HG02852 (cell line): ENCODE data around the gene UBE2D1.
A peak's percentile ranks its signal among the peaks of the same experiment; 100 is the strongest.
"Not testable (repeated sequence)": the region's sequence is repeated elsewhere in the genome, so short reads cannot be mapped to it uniquely, and the experiment has no call there.

Source experiments
- ATAC-seq: cut with Tn5 transposase; IDR thresholded peaks from one replicate; pipeline ENCODE4 v1.9.1; 2021; ENCODE audit warnings: mild to moderate bottlenecking, moderate library complexity; ENCODE audit not compliant: unreplicated experiment

UBE2D1 gene

DNA sequence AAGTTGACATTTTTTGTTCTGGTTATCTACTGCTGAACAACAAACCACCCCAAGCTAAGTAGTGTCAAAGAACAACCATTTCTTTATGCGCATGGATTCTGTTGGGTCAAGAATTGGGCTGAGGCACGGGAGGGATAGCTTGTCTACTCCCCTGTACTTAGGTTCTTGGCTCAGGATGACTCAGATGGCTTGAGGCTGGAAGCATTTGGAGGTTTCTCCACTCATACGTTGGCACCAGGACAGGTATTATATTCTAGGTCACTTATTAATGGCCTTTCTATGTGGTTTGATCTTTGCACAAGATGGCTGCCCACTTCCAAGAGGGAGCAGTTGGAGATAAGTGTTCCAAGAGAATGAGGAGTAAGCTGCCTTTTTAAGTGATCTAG lies 38.6 kb downstream of the UBE2D1 start:
- peak; percentile 23 for ATAC-seq

DNA sequence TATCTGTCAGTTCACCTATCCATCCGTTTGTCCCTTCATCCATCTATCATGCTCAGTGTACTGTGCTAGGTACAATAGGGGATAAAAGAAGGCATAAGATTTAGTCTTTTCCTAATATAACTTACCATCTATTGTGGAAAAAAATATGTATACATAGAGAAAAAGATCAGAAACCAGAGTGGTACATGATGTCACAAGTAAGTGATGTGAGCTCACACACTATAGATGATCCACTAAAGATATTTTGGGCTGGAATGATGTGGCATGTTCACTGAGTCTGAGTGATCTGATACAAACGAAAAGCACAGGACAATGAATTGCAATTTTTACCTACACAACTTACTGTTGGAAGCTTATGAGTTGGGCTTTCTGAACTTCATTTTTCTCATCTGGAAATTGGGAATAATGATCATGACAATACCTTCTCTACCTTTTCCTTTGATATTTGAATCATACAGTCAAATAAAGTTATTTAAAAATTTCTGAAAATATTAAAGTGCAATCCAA lies 47.7 kb downstream of the UBE2D1 start:
- no peak for ATAC-seq

DNA sequence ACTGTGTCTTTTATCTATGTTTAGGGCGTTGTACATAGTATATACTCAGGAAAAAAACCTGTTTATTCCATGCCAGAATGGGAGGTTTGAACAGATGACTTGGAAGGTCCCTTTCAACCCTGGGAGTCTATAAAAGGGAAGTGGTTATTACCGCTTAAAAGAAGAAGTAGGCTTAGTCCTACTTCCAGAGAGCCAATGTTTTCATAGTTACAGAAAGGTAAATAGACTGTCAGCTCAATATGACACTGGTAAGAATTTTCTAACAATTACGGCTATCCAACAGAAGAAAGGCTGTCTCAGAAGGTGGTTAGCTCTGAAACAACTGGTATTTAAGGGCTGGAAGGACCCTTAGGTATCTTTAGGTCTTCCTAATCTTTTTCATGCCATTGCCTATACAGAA lies 49.3 kb downstream of the UBE2D1 start:
- ATAC-seq, result peak; percentile 49

DNA sequence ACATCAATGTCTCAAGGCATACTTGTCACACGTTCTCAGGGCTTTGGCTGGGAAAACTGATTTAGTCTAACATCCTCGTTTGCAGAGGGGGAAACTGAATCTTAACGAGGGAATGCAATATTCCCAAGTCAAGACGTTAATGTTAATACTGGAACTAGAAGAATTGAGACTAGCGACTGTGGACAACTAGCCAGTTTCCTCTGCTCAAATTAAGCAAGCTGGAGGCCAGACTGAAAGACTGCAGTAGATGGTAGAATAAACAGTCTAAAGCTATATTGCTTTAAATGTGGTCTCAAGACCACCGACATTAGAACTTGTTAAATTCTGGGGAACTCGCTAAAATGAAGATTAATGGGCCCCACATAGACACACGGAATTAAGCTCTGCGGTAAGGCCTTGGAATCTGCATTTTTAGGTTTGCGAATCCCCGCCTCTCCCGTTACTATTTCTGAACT lies 49.8 kb downstream of the UBE2D1 start:
- ATAC-seq, result peak; percentile 3

DNA sequence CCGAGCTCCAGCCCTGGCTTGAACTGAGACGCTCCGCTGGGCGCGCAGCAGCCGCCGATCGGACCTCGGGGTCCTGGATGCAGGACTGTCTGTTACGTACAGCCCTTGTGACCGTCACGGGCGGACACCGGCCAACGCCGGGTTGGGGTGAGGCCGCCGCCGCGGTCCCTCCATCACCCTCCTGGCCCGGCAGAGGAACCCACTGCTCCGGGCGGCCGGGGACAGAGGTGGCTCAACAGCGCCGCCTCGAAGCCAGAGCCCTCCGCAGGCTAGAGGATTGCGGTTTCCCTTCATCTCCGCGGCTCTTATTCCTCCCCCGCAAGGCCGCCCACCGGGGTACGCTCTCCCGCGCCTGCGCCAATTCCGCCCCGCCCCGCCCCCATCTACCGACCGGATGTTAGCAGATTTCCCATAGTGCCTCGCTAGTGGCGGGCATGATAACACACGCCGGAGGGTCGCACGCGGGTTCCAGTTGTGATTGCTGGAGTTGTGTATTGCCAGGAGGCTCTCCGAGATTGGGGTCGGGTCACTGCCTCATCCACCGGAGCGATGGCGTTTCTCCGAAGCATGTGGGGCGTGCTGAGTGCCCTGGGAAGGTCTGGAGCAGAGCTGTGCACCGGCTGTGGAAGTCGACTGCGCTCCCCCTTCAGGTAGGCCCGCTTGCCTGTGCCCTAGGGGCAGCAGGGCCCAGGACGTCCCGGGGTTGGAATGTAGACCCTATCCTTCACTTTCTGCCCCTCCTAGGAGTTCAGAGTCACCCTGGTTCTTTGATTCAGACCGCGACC lies 50.4 kb downstream of the UBE2D1 start, which contains the start of gene TFAM:
Gene TFAM, plus strand, starts transcription at position 412 of the 785 bp plus-strand sequence. Its CDS starts 138 bp downstream, at position 550.
- peak; percentile 85 for ATAC-seq

DNA sequence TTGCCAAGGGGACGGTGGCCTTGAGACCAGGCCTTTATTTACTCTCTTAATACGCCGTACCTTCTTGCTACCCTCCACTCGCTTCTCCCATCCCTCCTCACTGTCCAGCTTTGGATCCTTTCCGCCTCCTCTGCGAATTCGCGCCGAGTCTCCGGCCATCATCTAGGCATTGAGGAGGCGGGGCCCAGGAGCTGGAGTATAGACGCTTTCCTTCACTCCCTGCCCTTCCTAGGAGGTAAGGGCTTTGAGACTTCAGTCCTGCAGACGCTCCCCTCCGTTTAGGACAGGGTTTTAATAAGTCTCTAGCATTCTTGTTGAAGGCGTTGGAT lies 50.9 kb downstream of the UBE2D1 start:
- ATAC-seq, result peak; percentile 7

DNA sequence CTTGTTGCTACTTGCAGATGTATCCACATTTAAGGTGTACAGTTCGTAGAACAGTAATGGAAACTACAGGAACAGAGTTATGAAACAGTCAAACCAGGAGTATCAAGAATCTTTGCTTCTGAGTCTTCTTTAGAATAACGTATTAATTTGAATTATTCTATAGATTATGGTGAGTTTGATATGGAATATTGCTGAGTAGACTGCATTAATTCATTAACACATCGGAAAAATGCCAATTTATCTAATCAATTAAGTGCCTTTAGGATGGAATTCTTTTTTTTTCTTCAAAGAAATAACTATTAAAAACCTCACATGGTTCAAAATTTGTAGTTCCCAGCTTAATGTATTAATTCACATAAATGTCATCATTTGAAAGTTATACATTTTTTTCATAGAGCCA lies 54.2 kb downstream of the UBE2D1 start:
- ATAC-seq, result no peak

DNA sequence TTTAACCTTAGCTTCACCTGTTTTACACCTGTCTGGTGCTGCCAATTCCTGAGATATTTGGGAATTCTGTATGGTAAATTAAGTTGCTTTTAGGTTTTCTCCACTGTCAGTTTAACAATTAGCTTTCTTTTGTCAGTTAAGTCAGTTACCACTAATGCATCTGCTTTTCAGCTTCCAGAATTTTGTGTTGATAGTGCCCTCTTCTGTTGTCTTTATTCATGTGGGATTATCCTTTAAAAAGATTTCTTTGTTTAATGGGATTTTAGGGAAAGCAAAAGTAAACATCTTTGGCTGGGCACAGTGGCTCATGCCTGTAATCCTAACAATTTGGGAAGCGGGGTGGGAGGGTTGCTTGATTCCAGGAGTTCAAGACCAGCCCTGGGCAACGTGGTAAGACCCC lies 58.5 kb downstream of the UBE2D1 start:
- no peak for ATAC-seq

DNA sequence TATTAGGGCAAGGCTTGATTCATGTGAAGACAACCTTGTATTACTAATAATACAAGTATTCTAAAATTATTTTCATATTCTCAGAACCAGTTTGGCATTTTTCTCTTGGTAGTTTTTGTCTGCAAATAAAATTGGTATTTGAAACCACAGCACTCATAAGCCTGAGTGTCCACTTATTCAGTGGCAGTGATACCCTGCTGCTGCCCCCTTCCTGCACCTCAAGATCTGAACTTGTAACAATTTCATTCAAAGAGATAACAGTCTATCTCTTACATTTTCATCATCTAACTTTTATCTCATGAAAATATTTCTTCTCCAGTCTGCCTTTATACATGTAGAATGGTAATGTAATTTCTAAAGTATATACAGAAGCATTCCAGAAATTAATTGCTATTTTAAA lies 59.7 kb downstream of the UBE2D1 start:
- ATAC-seq, result no peak

DNA sequence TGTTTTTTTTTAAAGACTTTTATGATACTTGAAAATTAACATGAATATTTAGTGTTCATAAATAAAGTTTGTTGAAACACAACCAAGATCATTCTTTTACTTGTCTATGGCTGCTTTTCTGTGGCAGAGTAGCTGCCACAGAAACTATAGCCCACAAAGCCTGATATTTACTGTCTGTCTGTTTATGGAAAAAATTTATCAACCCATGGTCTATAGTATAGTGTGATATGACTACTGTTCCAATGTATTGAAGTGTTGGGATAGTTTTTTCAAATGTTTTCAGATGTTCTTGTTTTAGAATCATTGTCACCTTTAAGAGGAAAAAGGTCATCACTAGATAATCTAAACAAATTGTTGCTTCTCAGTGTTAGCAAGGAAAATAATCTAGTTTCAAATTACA lies 61.3 kb downstream of the UBE2D1 start:
- no peak for ATAC-seq

DNA sequence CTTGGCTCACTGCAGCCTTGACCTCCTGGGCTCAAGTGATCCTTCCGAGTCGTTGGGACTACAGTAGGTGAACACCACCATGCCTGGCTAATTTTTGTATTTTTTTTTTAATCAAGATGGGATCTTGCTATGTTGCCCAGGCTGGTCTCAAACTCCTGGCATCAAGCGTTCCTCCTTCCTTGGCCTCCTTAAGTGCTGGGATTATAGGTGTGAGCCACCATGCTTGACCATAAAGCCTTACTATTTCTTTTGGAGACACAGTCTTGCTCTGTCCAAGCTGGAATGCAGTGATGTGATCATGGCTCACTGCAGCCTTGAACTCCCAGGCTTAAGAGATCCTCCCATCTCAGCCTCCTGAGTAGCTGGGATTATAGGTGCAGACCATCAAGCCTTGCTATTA lies 63.0 kb downstream of the UBE2D1 start:
- no peak for ATAC-seq

DNA sequence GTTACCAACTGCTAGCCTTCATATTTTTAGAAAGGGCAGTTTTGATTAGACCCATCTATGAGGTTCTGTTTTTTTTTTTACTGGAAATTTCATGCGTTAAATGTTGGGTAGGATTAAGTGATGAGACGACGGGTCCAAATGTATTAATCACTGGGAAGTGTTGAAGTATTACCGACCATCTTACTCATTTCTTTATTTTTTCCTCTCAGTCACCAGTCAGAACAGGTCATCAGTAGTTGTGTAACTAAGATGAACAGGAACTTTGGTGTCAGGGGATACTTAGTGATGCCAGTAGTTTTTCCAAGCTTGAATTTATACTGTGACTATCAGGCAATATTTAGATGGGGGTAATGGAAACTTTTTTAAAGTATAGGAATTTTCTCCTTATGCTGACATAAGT lies 64.6 kb downstream of the UBE2D1 start:
- ATAC-seq, result no peak

DNA sequence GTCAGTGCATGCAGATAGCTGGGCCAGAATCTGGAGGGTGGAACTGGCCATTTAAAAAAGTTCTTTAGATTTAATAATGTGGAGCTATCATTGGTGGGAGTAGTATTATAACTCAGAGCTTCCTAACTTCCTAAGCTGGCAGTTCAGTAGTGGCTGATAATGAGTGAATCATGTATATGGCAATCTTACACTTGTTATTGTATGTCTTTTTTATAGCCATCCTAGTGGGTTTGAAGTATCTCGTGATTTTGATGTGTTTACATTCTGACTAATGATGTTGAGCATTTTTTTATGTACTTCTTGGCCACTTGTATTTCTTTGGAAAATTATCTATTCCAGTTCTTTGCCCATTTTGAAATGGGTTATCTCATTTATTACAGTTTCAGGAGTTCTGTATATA lies 65.8 kb downstream of the UBE2D1 start:
- no peak for ATAC-seq

DNA sequence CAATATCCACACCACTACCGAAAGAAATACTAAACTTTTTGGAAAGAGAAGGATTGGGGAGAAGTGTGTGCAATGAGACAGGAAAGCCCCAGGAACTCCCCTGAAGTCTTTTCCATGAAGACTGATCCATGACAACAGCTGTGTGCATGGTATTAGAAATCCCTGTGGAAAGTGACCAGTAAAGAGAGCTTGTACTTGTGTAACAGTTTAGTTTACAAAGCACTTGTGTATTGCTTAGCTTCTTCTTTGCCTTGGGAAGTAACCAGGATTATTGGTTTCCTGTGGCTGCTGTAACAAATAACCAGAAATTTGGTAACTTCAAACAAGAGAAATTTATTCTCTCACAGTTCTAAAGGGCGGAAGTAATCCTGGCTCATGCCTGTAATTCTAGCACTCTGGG lies 69.2 kb downstream of the UBE2D1 start:
- no peak for ATAC-seq

DNA sequence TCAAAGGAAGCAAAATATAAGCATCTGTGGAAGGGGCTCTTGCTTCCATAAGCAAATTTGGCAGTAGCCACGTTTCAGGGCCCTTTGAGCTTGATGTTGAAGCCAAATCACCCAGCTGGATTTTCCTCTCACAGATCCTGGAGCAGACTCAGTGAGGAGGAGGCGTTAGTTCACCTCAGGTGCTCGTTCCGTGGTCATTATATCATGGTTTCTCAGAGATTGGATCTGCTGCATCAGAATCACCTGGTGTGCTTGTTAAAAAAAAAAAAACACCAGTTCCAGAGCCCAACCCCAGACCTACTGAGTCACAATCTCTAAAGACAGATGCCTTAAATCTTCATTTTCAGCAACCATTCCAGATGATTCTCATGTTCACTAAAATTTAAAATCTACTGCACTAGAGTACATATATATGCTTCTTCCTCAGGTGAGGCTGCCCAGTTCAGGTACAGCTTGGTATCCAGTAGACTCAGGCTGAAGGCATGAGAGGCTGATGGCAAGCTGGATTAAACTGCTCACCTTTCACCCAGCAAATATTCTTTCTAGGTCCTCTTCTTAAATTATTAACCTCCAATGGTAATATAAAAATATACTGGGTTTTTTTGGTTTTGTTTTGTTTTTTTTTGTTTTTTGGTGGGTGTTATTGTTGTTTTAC lies 75.3 kb downstream of the UBE2D1 start:
- ATAC-seq, result no peak

DNA sequence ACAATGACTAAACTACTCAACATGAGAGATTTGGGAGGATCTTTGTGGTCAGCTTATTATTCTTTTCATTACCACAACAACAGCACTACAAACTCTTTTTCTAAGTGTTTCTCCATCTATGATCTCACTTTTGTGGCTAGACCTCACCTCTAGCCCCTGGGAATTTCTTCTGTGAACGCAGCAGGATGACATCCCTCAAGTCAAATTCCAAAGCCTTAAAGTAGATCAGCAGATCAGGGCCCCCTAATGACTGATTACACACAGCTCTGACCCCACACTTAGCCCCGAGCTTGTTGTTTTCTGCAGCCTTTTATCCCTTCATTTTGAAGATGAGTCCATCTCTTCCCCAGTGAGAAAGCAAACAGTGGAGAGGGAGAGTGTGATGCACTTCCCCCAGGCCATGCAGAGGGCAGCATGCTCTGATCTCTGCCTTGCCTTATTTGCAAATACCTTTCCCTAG lies 77.7 kb downstream of the UBE2D1 start:
- ATAC-seq, result no peak

DNA sequence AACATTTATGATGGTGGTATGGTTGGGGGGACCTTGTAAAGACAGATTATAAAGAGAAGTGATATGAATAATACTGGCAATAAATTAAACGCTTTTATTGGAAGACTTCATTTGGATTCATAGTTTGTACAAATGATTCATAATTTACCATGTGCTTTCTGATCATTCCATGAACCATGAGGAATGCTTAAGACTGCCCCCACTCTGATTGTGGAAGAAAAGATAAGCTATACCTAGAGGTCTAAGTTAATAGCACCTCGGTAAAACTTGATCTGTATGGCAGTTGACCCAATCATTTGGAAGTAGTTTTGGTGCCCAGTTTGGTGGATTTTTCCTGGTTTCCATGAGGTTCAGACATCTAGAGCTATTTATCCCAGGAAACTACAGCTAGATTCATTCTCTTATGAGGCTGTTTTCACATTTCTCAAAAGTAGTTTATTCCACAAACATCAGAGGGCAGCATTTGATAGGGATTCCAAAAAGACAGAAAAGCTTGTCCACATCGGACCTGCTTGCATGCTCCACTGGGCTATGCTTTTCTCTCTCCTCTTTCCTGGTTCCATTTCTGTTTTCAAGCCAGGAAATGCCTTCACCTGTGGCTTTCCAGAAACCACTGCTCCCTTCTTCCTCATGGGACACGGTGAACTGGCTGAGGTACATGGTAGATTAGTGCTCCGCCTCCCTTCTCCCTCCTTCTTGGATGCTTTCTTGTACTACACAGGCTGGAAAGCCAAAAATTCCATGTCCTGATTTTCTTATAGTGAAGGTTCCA lies 79.7 kb downstream of the UBE2D1 start:
- ATAC-seq, result no peak

DNA sequence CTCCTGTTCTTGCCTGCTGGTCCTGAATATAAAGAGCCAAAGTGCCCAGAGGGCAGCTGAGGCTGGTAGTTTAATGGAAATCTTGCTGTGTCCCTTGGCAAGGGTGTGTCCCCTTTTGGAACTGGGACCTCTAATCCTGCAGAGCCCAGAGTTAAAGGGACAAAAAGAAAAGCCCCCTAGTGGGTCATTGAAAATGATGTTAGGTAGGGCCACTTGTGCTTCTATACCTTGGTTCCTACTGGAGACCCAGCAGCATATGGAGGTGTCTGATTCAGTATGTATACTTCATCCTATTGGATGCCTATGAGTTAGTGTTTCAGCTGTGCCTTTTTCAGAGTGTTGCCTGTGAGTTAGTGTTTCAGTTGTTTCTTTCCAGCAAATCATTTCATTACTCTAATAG lies 81.0 kb downstream of the UBE2D1 start:
- ATAC-seq, result no peak

DNA sequence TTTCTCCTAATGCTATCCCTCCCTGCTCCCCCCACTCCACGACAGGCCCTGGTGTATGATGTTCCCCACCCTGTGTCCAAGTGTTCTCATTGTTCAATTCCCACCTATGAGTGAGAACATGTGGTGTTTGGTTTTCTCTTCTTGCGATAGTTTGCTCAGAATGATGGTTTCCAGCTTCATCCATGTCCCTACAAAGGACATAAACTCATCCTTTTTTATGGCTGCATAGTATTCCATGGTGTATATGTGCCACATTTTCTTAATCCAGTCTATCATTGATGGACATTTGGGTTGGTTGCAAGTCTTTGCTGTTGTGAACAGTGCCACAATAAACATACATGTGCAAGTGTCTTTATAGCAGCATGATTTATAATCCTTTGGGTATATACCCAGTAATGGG lies 83.1 kb downstream of the UBE2D1 start:
- not testable (repeated sequence) for ATAC-seq
